ENCODE measurements around the gene AQP10. TPM values are rescaled to one million over a fixed set of nuclear protein-coding genes. Genes with fewer than 3 reads are reported as not detected.

The AQP10 gene
- total RNA-seq (2014; rRNA removed; shearing (Covaris generic)) = not detected in 2 replicates
- not detected in 2 replicates for total RNA-seq (2022)
- Bru-seq, nascent RNA = not detected
- BruChase-seq, experiment 1, labeled RNA remaining after a 6-hour chase = not detected
- BruChase-seq, experiment 2, labeled RNA remaining after a 2-hour chase = not detected
- long read RNA-seq = 0 reads

- H3K27ac ChIP-seq (ENCODE audit: low read depth, low read length, poor library complexity, severe bottlenecking) = no peak within 1 kb of the TSS
- H3K9me3 ChIP-seq (ENCODE audit: low read length) = peaks cover 13% of the 10 kb centered on the region; the same call in 1 of the 2 replicates
- ChIA-PET CTCF (ENCODE audit: unreplicated experiment) (no interaction called here), POLR2A (no interaction called here)
- BruUV-seq (replicated peaks) = no TSS peak
- no peaks in the 10 kb centered on the region for H4K20me1 ChIP-seq (ENCODE audit: insufficient read depth, low read length)
- intact Hi-C loops (cut with micrococcal nuclease; ENCODE audit: unreplicated experiment) = loop anchor here (10.0 kb wide), 1 partner anchor 224 kb away; no protein-coding TSS in a partner anchor
- no peak within 1 kb of the TSS for H2AFZ ChIP-seq (ENCODE audit: low read length)
- TF ChIP-seq EZH2phosphoT487 (IDR thresholded peaks at IDR 0.05; ENCODE audit: borderline replicate concordance, low read depth, low read length) = no peak
- no peak for TF ChIP-seq CTCF (conservative IDR thresholded peaks at IDR 0.05; ENCODE audit: low read length)
- H3K79me2 ChIP-seq (ENCODE audit: insufficient read depth, low read depth, low read length) = no peaks in the 10 kb centered on the region
- no peaks in the 10 kb centered on the region for H3K36me3 ChIP-seq (ENCODE audit: insufficient read depth, low read length)
- no peak within 1 kb of the TSS for H3K4me2 ChIP-seq (ENCODE audit: low read length)
- no peaks in the 10 kb centered on the region for H3K9me2 ChIP-seq (ENCODE audit: insufficient read depth, low read length)
- no peak for DNase-seq (ENCODE audit: low spot score)
- H3K4me1 ChIP-seq (ENCODE audit: insufficient read depth, low read length, poor library complexity, severe bottlenecking) = peaks cover 4% of the 10 kb centered on the region
- no peak within 1 kb of the TSS for H3K4me3 ChIP-seq (ENCODE audit: low read depth, low read length, poor library complexity, severe bottlenecking)
These were observed at the start of gene AQP10 for GRCh38 chr1:154320882-154321608. TSS of gene AQP10 (plus strand) at chr1:154321093. CDS start at chr1:154321156, 63 bp downstream.

GRCh38 chr1:154272217-154272998 is 48.5 kb upstream of the AQP10 start, which contains the start of gene HAX1:
TSS of gene HAX1 (plus strand) at chr1:154272629. CDS start at chr1:154272724, 95 bp downstream.
- Histone ChIP-seq H3K9me2 (ENCODE audit: insufficient read depth, low read length) (no peaks in the 10 kb centered on the region), H3K79me2 (ENCODE audit: insufficient read depth, low read depth, low read length) (peaks cover 14% of the 10 kb centered on the region; the same call in 1 of the 2 replicates), H2AFZ (ENCODE audit: low read length) (peak within 1 kb of the TSS; percentile 88), H3K4me2 (ENCODE audit: low read length) (peak within 1 kb of the TSS; percentile 95), H3K4me3 (ENCODE audit: low read depth, low read length, poor library complexity, severe bottlenecking) (peak within 1 kb of the TSS; percentile 92), H3K36me3 (ENCODE audit: insufficient read depth, low read length) (peaks cover 56% of the 10 kb centered on the region), H3K4me1 (ENCODE audit: insufficient read depth, low read length, poor library complexity, severe bottlenecking) (peaks cover 21% of the 10 kb centered on the region), H3K27ac (ENCODE audit: low read depth, low read length, poor library complexity, severe bottlenecking) (peak within 1 kb of the TSS; percentile 74), H3K9me3 (ENCODE audit: low read length) (no peaks in the 10 kb centered on the region), H4K20me1 (ENCODE audit: insufficient read depth, low read length) (no peaks in the 10 kb centered on the region)
- no TSS peak for BruUV-seq (replicated peaks)
- ChIA-PET POLR2A (interaction anchor here (0.6 to 1.4 kb wide), 6 partner anchors 11 to 443 kb away, joined by 3 to 5 read pairs (median 4); no protein-coding TSS in a partner anchor), CTCF (ENCODE audit: unreplicated experiment) (interaction anchor here (0.6 to 1.1 kb wide), 4 partner anchors 50 to 143 kb away, joined by 3 to 4 read pairs (median 3); no protein-coding TSS in a partner anchor)
- intact Hi-C loops (cut with micrococcal nuclease; ENCODE audit: unreplicated experiment) = loop anchor here (1.0 kb wide), 4 partner anchors 52 to 282 kb away; partner anchors contain the start of genes RPS27 and UBAP2L
- peak; percentile 98 for DNase-seq (ENCODE audit: low spot score)
- TF ChIP-seq EZH2phosphoT487 (IDR thresholded peaks at IDR 0.05; ENCODE audit: borderline replicate concordance, low read depth, low read length) (no peak), CTCF (conservative IDR thresholded peaks at IDR 0.05; ENCODE audit: low read length) (peak; percentile 94)
